GM12891 (cell line): Measurements from ENCODE around the gene GUCA2B.
A peak's percentile ranks its signal among the peaks of the same experiment; 100 is the strongest.

ENCODE experiments used
- DNase-seq: peaks from one replicate; pipeline ENCODE4 v3.0.0; 2011; ENCODE audit warnings: low spot score; ENCODE audit not compliant: insufficient read length
- FAIRE-seq: peaks from 2 replicates; lab custom pipeline; 2011; peaks lifted over from hg19 to GRCh38; lab: Jason Lieb, UNC
- PAX5 ChIP-seq: IDR thresholded peaks from 2 replicates; pipeline ENCODE4 v1.6.1; 2011; ENCODE audit warnings: low read length, moderate library complexity, mild to moderate bottlenecking; ENCODE audit not compliant: insufficient read depth, severe bottlenecking
- POLR2A ChIP-seq: IDR thresholded peaks from 2 replicates; pipeline ENCODE4 v1.6.1; 2011; ENCODE audit warnings: low read depth, low read length, control low read depth
- POLR2AphosphoS5 ChIP-seq: IDR thresholded peaks from 2 replicates; pipeline ENCODE4 v1.6.1; 2011; ENCODE audit warnings: low read depth, low read length, control low read depth
- POU2F2 ChIP-seq: IDR thresholded peaks from 2 replicates; pipeline ENCODE4 v1.6.1; 2011; ENCODE audit warnings: low read depth, mild to moderate bottlenecking, control low read depth, low read length, moderate library complexity
- SPI1 ChIP-seq: IDR thresholded peaks from 2 replicates; pipeline ENCODE4 v1.6.1; 2011; ENCODE audit warnings: low read depth, low read length, control low read depth
- TAF1 ChIP-seq: IDR thresholded peaks from 2 replicates; pipeline ENCODE4 v1.6.1; 2011; ENCODE audit warnings: low read depth, low read length, control low read depth

Gene GUCA2B

GRCh38 chr1:42165511-42166210, 12.5 kb downstream of the GUCA2B start:
- no peak for DNase-seq
- TF ChIP-seq PAX5, result no peak
- TF ChIP-seq POU2F2, result no peak
- TF ChIP-seq POLR2AphosphoS5, result no peak
- TF ChIP-seq POLR2A, result no peak
- TF ChIP-seq TAF1, result no peak
- no peak for TF ChIP-seq SPI1
- FAIRE-seq, result no peak

- no peak for FAIRE-seq
- DNase-seq, result no peak
- TF ChIP-seq POU2F2 (no peak), SPI1 (no peak), PAX5 (no peak), TAF1 (no peak), POLR2A (no peak), POLR2AphosphoS5 (no peak)
These were observed 14.6 kb downstream of the GUCA2B start for GRCh38 chr1:42167611-42168390.

- no peak for FAIRE-seq
- DNase-seq, result no peak
- peak; percentile 90 for TF ChIP-seq SPI1
- TF ChIP-seq TAF1, result no peak
These were observed 15.1 kb downstream of the GUCA2B start for GRCh38 chr1:42168391-42168670.

- no peak for TF ChIP-seq PAX5
- no peak for TF ChIP-seq SPI1
- TF ChIP-seq POLR2AphosphoS5, result no peak
- no peak for TF ChIP-seq POU2F2
- TF ChIP-seq TAF1, result no peak
- TF ChIP-seq POLR2A, result no peak
- no peak for FAIRE-seq
- DNase-seq, result no peak
These were observed 15.6 kb downstream of the GUCA2B start for GRCh38 chr1:42168763-42169162.

GRCh38 chr1:42170779-42171621, 17.8 kb downstream of the GUCA2B start:
- TF ChIP-seq TAF1 (no peak), POLR2AphosphoS5 (no peak), POU2F2 (no peak), SPI1 (no peak), PAX5 (no peak), POLR2A (no peak)
- DNase-seq, result no peak
- no peak for FAIRE-seq

GRCh38 chr1:42171679-42172266, 18.6 kb downstream of the GUCA2B start:
- no peak for TF ChIP-seq TAF1
- TF ChIP-seq POU2F2, result no peak
- TF ChIP-seq POLR2AphosphoS5, result no peak
- TF ChIP-seq SPI1, result no peak
- TF ChIP-seq PAX5, result no peak
- TF ChIP-seq POLR2A, result no peak
- DNase-seq (no peak), FAIRE-seq (no peak)

- no peak for FAIRE-seq
- no peak for DNase-seq
- no peak for TF ChIP-seq POLR2AphosphoS5
- TF ChIP-seq POLR2A, result no peak
- no peak for TF ChIP-seq TAF1
- TF ChIP-seq PAX5, result no peak
- TF ChIP-seq POU2F2, result no peak
- TF ChIP-seq SPI1, result no peak
These were observed 19.3 kb downstream of the GUCA2B start for GRCh38 chr1:42172381-42173133.

GRCh38 chr1:42173155-42173933, 20.1 kb downstream of the GUCA2B start:
- peak; percentile 60 for DNase-seq
- TF ChIP-seq POLR2A (peak; percentile 19; the same call in 1 of the 2 replicates), TAF1 (no peak), POU2F2 (no peak)
- peak; percentile 92 for FAIRE-seq
